Natural killer cell (primary cell): ENCODE data around the gene GRM4. TPM values are rescaled to one million over a fixed set of nuclear protein-coding genes. Genes with fewer than 3 reads are reported as not detected.

Experiments
- ATAC-seq, 3 donors: fragments of 150-1000 bp in 2 of 3; fragments of 200-7000 bp in 1 of 3; cut with Tn5 transposase; 1 replicate in 1 of 3; 2 replicates in 2 of 3; pipeline ENCODE4 v1.10.0; 2021; ENCODE audit warnings: mild to moderate bottlenecking in 2 of 3, moderate library complexity in 2 of 3
- DNase-seq, 2 donors: peaks; one replicate each; pipeline versions ENCODE4 v3.0.0 to v3.0.0-alpha.2; 2013 to 2021; ENCODE audit warnings: mixed read lengths in 1 of 2
- H3K27ac ChIP-seq: one replicate; pipeline ENCODE4 v1.5.1; 2013; ENCODE audit warnings: mild to moderate bottlenecking, low read length
- H3K27me3 ChIP-seq: one replicate; pipeline ENCODE4 v1.6.1; 2013; ENCODE audit warnings: low read length; ENCODE audit not compliant: control insufficient read depth, insufficient read depth
- H3K36me3 ChIP-seq: one replicate; pipeline ENCODE4 v1.6.1; 2013; ENCODE audit warnings: low read length; ENCODE audit not compliant: control insufficient read depth, insufficient read depth
- H3K4me1 ChIP-seq: one replicate; pipeline ENCODE4 v1.6.1; 2013; ENCODE audit warnings: low read length; ENCODE audit not compliant: control insufficient read depth, insufficient read depth
- H3K4me3 ChIP-seq: one replicate; pipeline ENCODE4 v1.5.1; 2013; ENCODE audit warnings: low read length
- H3K9me3 ChIP-seq: one replicate; pipeline ENCODE4 v1.6.1; 2013; ENCODE audit warnings: low read length; ENCODE audit not compliant: control insufficient read depth, insufficient read depth
- H3K27ac Mint-ChIP-seq, 2 donors: one replicate each; pipeline ENCODE4 v1.8.0; 2022; ENCODE audit warnings: mild to moderate bottlenecking in 2 of 2, mixed read lengths in 2 of 2, moderate library complexity in 1 of 2
- H3K27me3 Mint-ChIP-seq, 2 donors: one replicate each; pipeline ENCODE4 v1.8.0; 2022; ENCODE audit warnings: low read depth in 2 of 2, mixed read lengths in 2 of 2
- H3K36me3 Mint-ChIP-seq: one replicate; pipeline ENCODE4 v1.8.0; 2022; ENCODE audit warnings: mixed read lengths
- H3K4me1 Mint-ChIP-seq, 2 donors: one replicate each; pipeline ENCODE4 v1.8.0; 2022; ENCODE audit warnings: mixed read lengths in 2 of 2
- H3K4me3 Mint-ChIP-seq: one replicate; pipeline ENCODE4 v1.8.0; 2022; ENCODE audit warnings: mild to moderate bottlenecking, moderate library complexity, mixed read lengths
- H3K9me3 Mint-ChIP-seq, 2 donors: one replicate each; pipeline ENCODE4 v1.8.0; 2022; ENCODE audit warnings: mixed read lengths in 2 of 2
- WGBS: methylation state at CpG from one replicate; pipeline ENCODE4 v1.1.7; 2013; ENCODE audit warnings: missing lambda C conversion rate; ENCODE audit not compliant: insufficient coverage; 5-methylcytosine and 5-hydroxymethylcytosine counted together
- intact Hi-C: fragments of 100-400 bp; cut with micrococcal nuclease; formaldehyde crosslinking; loops from one replicate; pipeline ENCODE4 v1.14.2; 2022
- total RNA-seq, 4 donors: library from RNA; stranded (reverse); fragments of 120-200 nt in 1 of 4; gene quantifications; one replicate each; pipeline versions ENCODE4 v1.2.3 to v1.2.4, GENCODE V29; 2013 to 2022
- TF ChIP-seq, protein P1 (sequence below): fragments of 200-600 bp; IDR thresholded peaks from one replicate; pipeline ENCODE4 v1.8.0; 2022; ENCODE audit warnings: antibody characterized with exemption

GRM4 gene
- total RNA-seq, 3 donors from 2014 or later (not counting 1 experiment from before 2014, with no cell fraction given): not detected

DNA sequence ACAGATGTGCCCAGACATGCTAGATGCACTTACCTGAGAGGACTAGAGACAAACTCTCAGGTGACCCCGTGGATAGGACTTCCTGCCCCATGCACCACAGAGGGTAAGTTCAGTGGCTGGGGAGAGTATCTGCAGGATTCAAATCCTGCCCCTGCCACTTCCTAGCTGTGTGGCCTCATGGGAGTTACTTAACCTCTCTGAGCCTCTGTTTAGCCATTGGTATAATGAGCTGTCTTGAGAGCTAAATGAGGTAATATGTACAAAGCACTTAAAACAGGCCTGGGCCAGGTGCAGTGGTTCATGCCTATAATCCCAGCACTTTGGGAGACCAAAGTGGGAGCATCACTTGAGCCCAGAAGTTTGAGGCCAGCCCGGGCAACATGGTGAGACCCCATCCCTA, 59.3 kb downstream of the GRM4 start:
- Mint-ChIP-seq H3K27ac (no peak overlapping the region), H3K4me1 (no peaks in the 10 kb centered on the region), H3K36me3 (no peaks in the 10 kb centered on the region), H3K27me3 (no peaks in the 10 kb centered on the region), H3K4me3 (no peak overlapping the region), H3K9me3 (no peaks in the 10 kb centered on the region)
- peaks cover 5% of the 10 kb centered on the region for H3K4me1 ChIP-seq
- H3K27me3 ChIP-seq: no peaks in the 10 kb centered on the region
- no peak overlapping the region for H3K4me3 ChIP-seq
- TF ChIP-seq, protein P1, sequence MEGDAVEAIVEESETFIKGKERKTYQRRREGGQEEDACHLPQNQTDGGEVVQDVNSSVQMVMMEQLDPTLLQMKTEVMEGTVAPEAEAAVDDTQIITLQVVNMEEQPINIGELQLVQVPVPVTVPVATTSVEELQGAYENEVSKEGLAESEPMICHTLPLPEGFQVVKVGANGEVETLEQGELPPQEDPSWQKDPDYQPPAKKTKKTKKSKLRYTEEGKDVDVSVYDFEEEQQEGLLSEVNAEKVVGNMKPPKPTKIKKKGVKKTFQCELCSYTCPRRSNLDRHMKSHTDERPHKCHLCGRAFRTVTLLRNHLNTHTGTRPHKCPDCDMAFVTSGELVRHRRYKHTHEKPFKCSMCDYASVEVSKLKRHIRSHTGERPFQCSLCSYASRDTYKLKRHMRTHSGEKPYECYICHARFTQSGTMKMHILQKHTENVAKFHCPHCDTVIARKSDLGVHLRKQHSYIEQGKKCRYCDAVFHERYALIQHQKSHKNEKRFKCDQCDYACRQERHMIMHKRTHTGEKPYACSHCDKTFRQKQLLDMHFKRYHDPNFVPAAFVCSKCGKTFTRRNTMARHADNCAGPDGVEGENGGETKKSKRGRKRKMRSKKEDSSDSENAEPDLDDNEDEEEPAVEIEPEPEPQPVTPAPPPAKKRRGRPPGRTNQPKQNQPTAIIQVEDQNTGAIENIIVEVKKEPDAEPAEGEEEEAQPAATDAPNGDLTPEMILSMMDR: no peak
- H3K9me3 ChIP-seq: no peaks in the 10 kb centered on the region
- H3K27ac ChIP-seq: no peak overlapping the region
- DNase-seq: no peak
- 76% methylated on average over 2 of the region's 2 CpGs for WGBS
- intact Hi-C loops: no loop called here
- ATAC-seq: no peak
- no peaks in the 10 kb centered on the region for H3K36me3 ChIP-seq

DNA sequence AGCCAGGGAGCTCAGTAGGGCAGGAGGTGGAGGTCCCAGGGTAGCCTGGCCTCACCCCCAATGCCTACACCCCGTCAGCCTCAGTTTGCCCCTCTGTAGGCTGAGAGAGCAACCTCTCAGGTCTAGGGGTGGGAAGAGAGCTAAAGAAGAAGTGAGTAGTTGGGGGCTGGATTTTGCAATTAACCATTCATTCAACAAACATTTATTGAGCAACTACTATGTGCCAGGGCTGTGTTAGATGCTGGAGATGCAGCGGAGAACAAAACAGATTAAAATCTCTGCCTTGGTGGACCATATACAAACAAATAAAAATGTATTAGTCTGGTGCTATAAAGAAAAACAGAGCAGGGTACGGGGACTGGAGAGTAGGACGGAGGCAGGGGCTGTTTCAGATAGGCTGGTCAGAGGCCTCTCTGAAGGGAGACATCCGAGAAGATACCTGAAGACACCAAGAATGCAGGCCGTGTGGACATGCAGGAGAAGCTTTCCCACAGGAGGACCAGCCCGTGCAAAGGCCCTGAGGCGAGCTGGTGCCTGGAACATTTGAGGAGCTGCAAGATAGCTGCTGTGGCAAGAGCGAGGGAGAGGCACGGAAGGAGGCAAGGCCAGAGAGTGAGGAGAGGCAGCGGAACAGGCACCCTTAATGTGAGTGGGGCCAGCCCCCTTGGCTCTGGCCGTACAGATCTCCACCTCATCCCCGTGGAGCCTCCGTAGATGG, 60.3 kb downstream of the GRM4 start:
- ATAC-seq (no peak), DNase-seq (no peak)
- Mint-ChIP-seq H3K4me3 (peak overlapping the region; percentile 21), H3K4me1 (no peaks in the 10 kb centered on the region), H3K9me3 (no peaks in the 10 kb centered on the region), H3K27me3 (peaks cover 0 to 3% of the 10 kb centered on the region in 2 donors), H3K36me3 (no peaks in the 10 kb centered on the region), H3K27ac (no peak overlapping the region)
- H3K27me3 ChIP-seq: no peaks in the 10 kb centered on the region
- no peaks in the 10 kb centered on the region for H3K36me3 ChIP-seq
- H3K27ac ChIP-seq: no peak overlapping the region
- WGBS: 93% methylated on average over 13 of the region's 14 CpGs
- TF ChIP-seq, protein P1: no peak
- peaks cover 7% of the 10 kb centered on the region for H3K4me1 ChIP-seq
- intact Hi-C loops: no loop called here
- no peaks in the 10 kb centered on the region for H3K9me3 ChIP-seq
- H3K4me3 ChIP-seq: no peak overlapping the region

DNA sequence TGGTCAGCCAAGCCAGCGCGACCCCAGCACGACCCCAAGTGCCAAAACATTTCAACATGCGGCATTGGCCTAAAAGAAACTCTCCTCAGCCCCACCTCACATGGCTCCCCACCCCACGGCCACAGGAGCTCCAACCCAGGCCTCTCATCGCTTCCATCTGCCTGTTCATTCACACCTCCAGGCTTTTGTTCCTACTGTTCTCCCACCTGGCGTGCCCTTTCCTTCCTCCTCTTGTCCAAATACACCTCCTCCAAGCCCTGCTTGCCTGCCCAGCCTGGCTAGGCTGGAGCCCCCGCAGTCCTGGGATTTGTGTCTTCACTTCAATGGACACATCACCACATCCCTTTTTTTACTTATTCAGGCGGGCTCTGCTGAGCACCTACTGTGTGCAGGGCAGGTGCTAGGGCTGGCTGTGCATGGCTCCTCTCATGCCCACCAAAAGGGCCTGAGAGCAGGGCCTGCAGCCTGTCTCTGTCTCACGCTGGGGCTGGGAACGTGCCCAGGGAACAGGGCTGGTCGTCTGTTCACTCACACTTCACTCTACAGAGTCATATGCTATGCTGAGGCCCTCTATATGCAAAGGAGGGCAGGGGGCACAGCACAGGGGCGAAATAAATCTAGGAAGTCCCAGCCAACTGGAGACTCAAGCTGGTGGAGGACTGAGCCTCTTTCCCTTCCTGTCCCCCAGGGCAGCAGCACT, 61.1 kb downstream of the GRM4 start:
- whole genome bisulfite sequencing: 83% methylated on average over 13 of the region's 13 CpGs
- H3K27ac Mint-ChIP-seq: no peak overlapping the region
- no peak for ATAC-seq

More for the DNA sequence above, 61.1 kb downstream of the GRM4 start:
- no peaks in the 10 kb centered on the region for H3K9me3 ChIP-seq
- no peak overlapping the region for H3K4me3 ChIP-seq
- Mint-ChIP-seq H3K4me3 (no peak overlapping the region), H3K9me3 (no peaks in the 10 kb centered on the region), H3K27me3 (peaks cover 0 to 3% of the 10 kb centered on the region in 2 donors), H3K4me1 (no peaks in the 10 kb centered on the region), H3K36me3 (no peaks in the 10 kb centered on the region)
- no peak for DNase-seq
- TF ChIP-seq, protein P1: no peak
- H3K27me3 ChIP-seq: no peaks in the 10 kb centered on the region
- no peaks in the 10 kb centered on the region for H3K36me3 ChIP-seq
- intact Hi-C loops: no loop called here
- H3K4me1 ChIP-seq: peaks cover 7% of the 10 kb centered on the region
- H3K27ac ChIP-seq: no peak overlapping the region
